Muscle layer of duodenum (tissue), 2 donors: Measurements from ENCODE around the gene ZHX3.

ENCODE experiments used
- H3K27ac ChIP-seq: one replicate; pipeline ENCODE4 v1.7.0; 2013; ENCODE audit warnings: mild to moderate bottlenecking, low read length
- H3K27me3 ChIP-seq: one replicate; pipeline ENCODE4 v1.7.0; 2013; ENCODE audit warnings: low read depth, mild to moderate bottlenecking, control low read depth, low read length
- H3K36me3 ChIP-seq, 2 donors: one replicate each; pipeline ENCODE4 v1.7.0; 2013; ENCODE audit warnings: low read length in 2 of 2, control low read depth in 1 of 2, mild to moderate bottlenecking in 1 of 2; ENCODE audit not compliant: insufficient read depth in 2 of 2, control insufficient read depth in 1 of 2
- H3K4me1 ChIP-seq, 2 donors: one replicate each; pipeline ENCODE4 v1.7.0; 2013; ENCODE audit warnings: low read length in 2 of 2, mild to moderate bottlenecking in 2 of 2, control low read depth in 1 of 2, moderate library complexity in 1 of 2; ENCODE audit not compliant: insufficient read depth in 2 of 2, control insufficient read depth in 1 of 2
- H3K4me3 ChIP-seq, 2 donors: one replicate each; pipeline ENCODE4 v1.7.0; 2013; ENCODE audit warnings: low read length in 2 of 2, low read depth in 1 of 2, mild to moderate bottlenecking in 1 of 2
- H3K9me3 ChIP-seq, 2 donors: one replicate each; pipeline ENCODE4 v1.7.0; 2013; ENCODE audit warnings: low read length in 2 of 2, control low read depth in 1 of 2, mild to moderate bottlenecking in 1 of 2; ENCODE audit not compliant: control insufficient read depth in 1 of 2
- donor health status: healthy.

The ZHX3 gene

GRCh38 chr20:41142245-41142644, 175.3 kb downstream of the ZHX3 start:
- H3K27me3 ChIP-seq = no peaks in the 10 kb centered on the region
- no peaks in the 10 kb centered on the region for H3K9me3 ChIP-seq
- peak overlapping the region; percentile 25 for H3K27ac ChIP-seq
- H3K36me3 ChIP-seq = no peaks in the 10 kb centered on the region
- H3K4me1 ChIP-seq = peaks cover 4 to 55% of the 10 kb centered on the region in 2 donors
- no peak overlapping the region for H3K4me3 ChIP-seq

- H3K36me3 ChIP-seq = no peaks in the 10 kb centered on the region
- no peak overlapping the region for H3K4me3 ChIP-seq
- H3K27me3 ChIP-seq = no peaks in the 10 kb centered on the region
- peak overlapping the region; percentile 25 for H3K27ac ChIP-seq
- H3K4me1 ChIP-seq = peaks cover 4 to 58% of the 10 kb centered on the region in 2 donors
- no peaks in the 10 kb centered on the region for H3K9me3 ChIP-seq
Measured at GRCh38 chr20:41141153-41141815, 176.2 kb downstream of the ZHX3 start.

- no peak overlapping the region for H3K4me3 ChIP-seq
Measured at GRCh38 chr20:41140226-41141133, 177.1 kb downstream of the ZHX3 start.

GRCh38 chr20:41139227-41140093, 178.1 kb downstream of the ZHX3 start:
- Histone ChIP-seq H3K4me3 (peak overlapping the region; percentile 73 to 82), H3K27me3 (no peaks in the 10 kb centered on the region), H3K9me3 (no peaks in the 10 kb centered on the region), H3K36me3 (no peaks in the 10 kb centered on the region), H3K4me1 (peaks cover 4 to 51% of the 10 kb centered on the region in 2 donors), H3K27ac (peak overlapping the region; percentile 82)

More at GRCh38 chr20:41140226-41141133, 177.1 kb downstream of the ZHX3 start:
- no peaks in the 10 kb centered on the region for H3K27me3 ChIP-seq
- H3K9me3 ChIP-seq = no peaks in the 10 kb centered on the region
- no peaks in the 10 kb centered on the region for H3K36me3 ChIP-seq
- peak overlapping the region; percentile 25 for H3K27ac ChIP-seq
- H3K4me1 ChIP-seq = peaks cover 4 to 55% of the 10 kb centered on the region in 2 donors

GRCh38 chr20:41138475-41139226, 178.9 kb downstream of the ZHX3 start:
- no peaks in the 10 kb centered on the region for H3K27me3 ChIP-seq
- H3K9me3 ChIP-seq = no peaks in the 10 kb centered on the region
- H3K36me3 ChIP-seq = no peaks in the 10 kb centered on the region
- H3K27ac ChIP-seq = peak overlapping the region; percentile 82
- peak overlapping the region; percentile 73 to 82 for H3K4me3 ChIP-seq
- peaks cover 4 to 51% of the 10 kb centered on the region in 2 donors for H3K4me1 ChIP-seq

- H3K27me3 ChIP-seq = no peaks in the 10 kb centered on the region
- H3K4me1 ChIP-seq = peaks cover 4 to 46% of the 10 kb centered on the region in 2 donors
- peak overlapping the region; percentile 82 for H3K27ac ChIP-seq
- H3K36me3 ChIP-seq = no peaks in the 10 kb centered on the region
- no peaks in the 10 kb centered on the region for H3K9me3 ChIP-seq
- peak overlapping the region; percentile 73 to 82 for H3K4me3 ChIP-seq
Measured at GRCh38 chr20:41137614-41138474, 179.7 kb downstream of the ZHX3 start.

- Histone ChIP-seq H3K27ac (peak within 1 kb of the TSS; percentile 82), H3K9me3 (no peaks in the 10 kb centered on the region), H3K4me3 (peak within 1 kb of the TSS; percentile 73 to 82), H3K36me3 (no peaks in the 10 kb centered on the region), H3K4me1 (peaks cover 4 to 40% of the 10 kb centered on the region in 2 donors), H3K27me3 (no peaks in the 10 kb centered on the region)
Measured at GRCh38 chr20:41136680-41137613, 180.6 kb downstream of the ZHX3 start, which contains the start of gene PLCG1. Gene PLCG1 (plus strand): TSS chr20:41137543. CDS start chr20:41137642, 99 bp downstream.

- Histone ChIP-seq H3K4me1 (peaks cover 4 to 31% of the 10 kb centered on the region in 2 donors), H3K9me3 (no peaks in the 10 kb centered on the region), H3K4me3 (peak overlapping the region; percentile 60 to 82), H3K27me3 (no peaks in the 10 kb centered on the region), H3K36me3 (no peaks in the 10 kb centered on the region), H3K27ac (no peak overlapping the region)
Measured at GRCh38 chr20:41135888-41136679, 181.4 kb downstream of the ZHX3 start.
